HepG2 (cell line): ENCODE data around the gene RGP1. TPM values are rescaled to one million over a fixed set of nuclear protein-coding genes. Genes with fewer than 3 reads are reported as not detected.

Experiments
- ELF1 ChIP-seq: sonication (generic); formaldehyde crosslinking; IDR thresholded peaks from 2 replicates; pipeline ENCODE4 v1.4.0; 2020; ENCODE audit warnings: missing genetic modification reagents
- HMGA1 ChIP-seq: sonication (generic); formaldehyde crosslinking; conservative IDR thresholded peaks from 2 replicates; pipeline ENCODE4 v1.4.0; 2020; ENCODE audit warnings: missing genetic modification reagents
- MEF2D ChIP-seq: sonication (generic); formaldehyde crosslinking; IDR thresholded peaks from 2 replicates; pipeline ENCODE4 v1.5.1; 2020; ENCODE audit warnings: mild to moderate bottlenecking, missing genetic modification reagents
- TOPORS ChIP-seq: sonication (generic); formaldehyde crosslinking; IDR thresholded peaks from 2 replicates; pipeline ENCODE4 v1.8.0; 2023; ENCODE audit warnings: mild to moderate bottlenecking, missing genetic modification reagents
- ZFYVE20 ChIP-seq: sonication (generic); formaldehyde crosslinking; IDR thresholded peaks from 2 replicates; pipeline ENCODE4 v1.8.0; 2023; ENCODE audit warnings: low read depth, mild to moderate bottlenecking, moderate library complexity, missing genetic modification reagents, borderline replicate concordance
- ZNF496 ChIP-seq: sonication (generic); formaldehyde crosslinking; IDR thresholded peaks from 2 replicates; pipeline ENCODE4 v1.8.1; 2023; ENCODE audit warnings: mild to moderate bottlenecking, moderate library complexity, missing genetic modification reagents; ENCODE audit not compliant: insufficient replicate concordance
- ZSCAN29 ChIP-seq: sonication (generic); formaldehyde crosslinking; conservative IDR thresholded peaks from 2 replicates; pipeline ENCODE4 v1.4.0; 2020; ENCODE audit warnings: mild to moderate bottlenecking, missing genetic modification reagents
- polyA plus RNA-seq, 8 experiments: library from polyadenylated mRNA; depleted of rRNA in 3 of 8; stranded (reverse) in 7 of 8; unstranded in 1 of 8; fragments of >200 nt; fragmentation: Illumina TruSeq in 4 of 8; extraction: Trizol in 4 of 8; gene quantifications; 2 replicates each; pipeline versions ENCODE4 v1.2.1 to v1.2.3, GENCODE V29; 2011 to 2016; ENCODE audit warnings: low read depth in 4 of 8, missing spikeins in 1 of 8, mixed read lengths in 1 of 8; ENCODE audit not compliant: insufficient read depth in 1 of 8
- total RNA-seq, 5 experiments: library from RNA; depleted of rRNA; stranded (reverse); fragments of >200 nt; fragmentation: Illumina TruSeq; extraction: Trizol; gene quantifications; 2 replicates each; pipeline ENCODE4 v1.2.3, GENCODE V29; 2016; ENCODE audit warnings: low read depth in 1 of 5
- TF ChIP-seq, protein P1 (sequence below): sonication (generic); formaldehyde crosslinking; IDR thresholded peaks from 2 replicates; pipeline ENCODE4 v1.4.0; 2020; ENCODE audit warnings: missing genetic modification reagents, borderline replicate concordance
- TF ChIP-seq, protein P2 (sequence below): sonication (generic); formaldehyde crosslinking; IDR thresholded peaks from 2 replicates; pipeline ENCODE4 v1.5.0; 2020; ENCODE audit warnings: missing genetic modification reagents

The RGP1 gene
- total and polyA plus RNA-seq, 2 of the 13 experiments (the other 11 are each of a cell fraction or from before 2014, with no cell fraction given) = 12.7 to 21.0 TPM

DNA sequence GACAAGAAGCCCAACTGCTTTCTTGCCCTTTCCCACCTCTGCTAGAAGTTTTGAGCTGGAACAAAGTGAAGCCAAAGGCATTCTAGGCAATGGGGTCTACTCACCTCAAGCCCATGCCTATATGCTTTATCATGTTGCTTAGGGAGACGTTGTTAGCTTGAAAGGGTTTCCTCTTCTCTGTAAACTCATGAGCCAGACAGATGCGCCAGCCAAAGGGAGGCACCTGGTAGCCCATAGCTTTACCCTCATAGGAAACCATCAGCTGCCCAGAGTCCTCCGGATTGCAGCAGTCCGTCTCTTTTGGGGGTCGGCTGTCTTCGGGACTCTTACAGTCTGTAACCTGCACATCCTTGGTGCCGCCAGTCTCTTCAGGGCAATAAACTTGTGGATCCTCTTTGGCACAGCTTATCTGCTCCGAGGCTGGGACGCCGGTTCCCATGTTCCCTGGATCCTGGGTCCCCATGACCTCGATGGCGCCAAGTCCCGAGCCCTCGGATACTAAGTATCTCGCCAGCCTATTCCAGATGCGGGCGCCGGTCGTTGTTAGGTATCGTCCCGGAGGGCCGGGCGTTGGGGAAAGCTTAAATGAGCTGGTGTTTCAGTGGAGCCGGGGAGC, 737 bp upstream of the RGP1 start (continued):
- TF ChIP-seq, protein P1, sequence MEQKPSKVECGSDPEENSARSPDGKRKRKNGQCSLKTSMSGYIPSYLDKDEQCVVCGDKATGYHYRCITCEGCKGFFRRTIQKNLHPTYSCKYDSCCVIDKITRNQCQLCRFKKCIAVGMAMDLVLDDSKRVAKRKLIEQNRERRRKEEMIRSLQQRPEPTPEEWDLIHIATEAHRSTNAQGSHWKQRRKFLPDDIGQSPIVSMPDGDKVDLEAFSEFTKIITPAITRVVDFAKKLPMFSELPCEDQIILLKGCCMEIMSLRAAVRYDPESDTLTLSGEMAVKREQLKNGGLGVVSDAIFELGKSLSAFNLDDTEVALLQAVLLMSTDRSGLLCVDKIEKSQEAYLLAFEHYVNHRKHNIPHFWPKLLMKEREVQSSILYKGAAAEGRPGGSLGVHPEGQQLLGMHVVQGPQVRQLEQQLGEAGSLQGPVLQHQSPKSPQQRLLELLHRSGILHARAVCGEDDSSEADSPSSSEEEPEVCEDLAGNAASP (CRISPR knock-in tag) = no peak
- TF ChIP-seq, protein P2, sequence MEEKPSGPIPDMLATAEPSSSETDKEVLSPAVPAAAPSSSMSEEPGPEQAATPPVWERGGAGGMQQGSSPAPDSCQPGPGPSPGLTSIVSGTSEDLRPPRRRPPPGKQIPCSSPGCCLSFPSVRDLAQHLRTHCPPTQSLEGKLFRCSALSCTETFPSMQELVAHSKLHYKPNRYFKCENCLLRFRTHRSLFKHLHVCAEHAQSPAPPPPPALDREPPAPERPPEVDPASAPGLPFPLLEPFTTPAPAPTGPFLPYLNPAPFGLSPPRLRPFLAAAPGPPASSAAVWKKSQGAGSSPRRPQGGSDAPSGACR (CRISPR knock-in tag) = no peak
- TF ChIP-seq TOPORS (CRISPR knock-in tag) = no peak
- no peak for TF ChIP-seq HMGA1 (CRISPR knock-in tag)
- TF ChIP-seq ELF1 (CRISPR knock-in tag) = no peak
- TF ChIP-seq ZNF496 (CRISPR knock-in tag) = no peak
- no peak for TF ChIP-seq ZSCAN29 (CRISPR knock-in tag)
- no peak for TF ChIP-seq MEF2D (CRISPR knock-in tag)
- TF ChIP-seq ZFYVE20 (CRISPR knock-in tag) = no peak
